Suprapubic skin (tissue), 4 donors: ENCODE results near the gene PLAU. TPM values are rescaled to one million over a fixed set of nuclear protein-coding genes. Genes with fewer than 3 reads are reported as not detected.
A peak's percentile ranks its signal among the peaks of the same experiment; 100 is the strongest.
"Not testable (repeated sequence)": the region's sequence is repeated elsewhere in the genome, so short reads cannot be mapped to it uniquely, and the experiment has no call there.

Experiments used
- DNase-seq, 2 donors: peaks; one replicate each; pipeline ENCODE4 v3.0.0-alpha.2; 2019; ENCODE audit warnings: low spot score in 2 of 2
- H3K27ac ChIP-seq: fragments of 200-600 bp; sonication (generic); one replicate; pipeline ENCODE4 v1.5.1; 2019
- H3K27me3 ChIP-seq: fragments of 200-600 bp; sonication (generic); one replicate; pipeline ENCODE4 v1.5.1; 2019
- H3K36me3 ChIP-seq: fragments of 200-600 bp; sonication (generic); one replicate; pipeline ENCODE4 v1.5.1; 2019
- H3K4me1 ChIP-seq: fragments of 200-600 bp; sonication (generic); one replicate; pipeline ENCODE4 v1.5.1; 2019
- H3K4me3 ChIP-seq: fragments of 200-600 bp; sonication (generic); one replicate; pipeline ENCODE4 v1.5.1; 2019; ENCODE audit warnings: mild to moderate bottlenecking
- H3K9me3 ChIP-seq: fragments of 200-600 bp; sonication (generic); one replicate; pipeline ENCODE4 v1.5.1; 2019
- EP300 ChIP-seq: sonication (generic); formaldehyde crosslinking; IDR thresholded peaks from one replicate; pipeline ENCODE4 v1.6.1; 2017; ENCODE audit warnings: antibody characterized with exemption
- POLR2A ChIP-seq, 2 donors: fragments of 450-650 bp; IDR thresholded peaks; one replicate each; pipeline ENCODE4 v1.6.1; 2017; ENCODE audit warnings: antibody characterized with exemption in 2 of 2, mild to moderate bottlenecking in 2 of 2, moderate library complexity in 2 of 2
- POLR2AphosphoS5 ChIP-seq, 3 donors: sonication (generic); formaldehyde crosslinking; IDR thresholded peaks; one replicate each; pipeline ENCODE4 v1.6.1; 2017; ENCODE audit warnings: antibody characterized with exemption in 3 of 3
- WGBS: methylation state at CpG from one replicate; pipeline ENCODE4 v1.1.5; 2018; 5-methylcytosine and 5-hydroxymethylcytosine counted together
- total RNA-seq, 4 donors: library from RNA; depleted of rRNA; stranded (reverse); fragments of >200 nt; gene quantifications; one replicate each; pipeline ENCODE4 v1.1.0, GENCODE V29; 2016
- TF ChIP-seq, protein P1 (sequence below), 2 donors: fragments of 200-600 bp in 1 of 2; fragments of 450-650 bp in 1 of 2; sonication (generic) in 1 of 2; IDR thresholded peaks; one replicate each; pipeline ENCODE4 v1.5.1; 2016 to 2019; ENCODE audit warnings: antibody characterized with exemption in 2 of 2, mild to moderate bottlenecking in 1 of 2, moderate library complexity in 1 of 2

PLAU gene
- total RNA-seq, 4 donors from 2014 or later = 8.4 to 19.1 (median 10.8) TPM

DNA sequence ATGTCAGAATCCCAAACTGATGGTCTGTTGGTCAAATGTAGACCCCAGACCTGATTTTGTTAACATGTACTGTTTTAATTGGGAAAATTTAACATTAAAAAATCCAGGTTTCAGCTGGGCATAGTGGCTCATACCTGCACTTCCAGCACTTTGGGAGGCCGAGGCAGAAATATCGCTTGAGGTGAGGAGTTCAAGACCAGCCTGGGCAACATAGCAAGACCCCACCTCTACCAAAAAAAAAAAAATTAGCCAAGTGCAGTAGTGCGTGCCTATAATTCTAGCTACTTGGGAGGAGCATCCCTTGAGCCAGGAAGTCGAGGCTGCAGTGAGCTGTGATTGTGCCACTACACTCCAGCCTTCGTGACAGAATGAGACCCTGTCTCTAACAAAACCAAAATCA is 20.7 kb upstream of the PLAU start:
- no peak for DNase-seq
- Histone ChIP-seq H3K27me3 (no peaks in the 10 kb centered on the region), H3K36me3 (no peaks in the 10 kb centered on the region), H3K27ac (peak overlapping the region; percentile 92), H3K9me3 (no peaks in the 10 kb centered on the region), H3K4me3 (no peak overlapping the region), H3K4me1 (peaks cover 69% of the 10 kb centered on the region)
- 95% methylated on average over 5 of the region's 5 CpGs for WGBS
- TF ChIP-seq POLR2A (IDR thresholded peaks at IDR 0.05) (no peak), POLR2AphosphoS5 (IDR thresholded peaks at IDR 0.05) (no peak), EP300 (no peak)
- TF ChIP-seq, protein P1, sequence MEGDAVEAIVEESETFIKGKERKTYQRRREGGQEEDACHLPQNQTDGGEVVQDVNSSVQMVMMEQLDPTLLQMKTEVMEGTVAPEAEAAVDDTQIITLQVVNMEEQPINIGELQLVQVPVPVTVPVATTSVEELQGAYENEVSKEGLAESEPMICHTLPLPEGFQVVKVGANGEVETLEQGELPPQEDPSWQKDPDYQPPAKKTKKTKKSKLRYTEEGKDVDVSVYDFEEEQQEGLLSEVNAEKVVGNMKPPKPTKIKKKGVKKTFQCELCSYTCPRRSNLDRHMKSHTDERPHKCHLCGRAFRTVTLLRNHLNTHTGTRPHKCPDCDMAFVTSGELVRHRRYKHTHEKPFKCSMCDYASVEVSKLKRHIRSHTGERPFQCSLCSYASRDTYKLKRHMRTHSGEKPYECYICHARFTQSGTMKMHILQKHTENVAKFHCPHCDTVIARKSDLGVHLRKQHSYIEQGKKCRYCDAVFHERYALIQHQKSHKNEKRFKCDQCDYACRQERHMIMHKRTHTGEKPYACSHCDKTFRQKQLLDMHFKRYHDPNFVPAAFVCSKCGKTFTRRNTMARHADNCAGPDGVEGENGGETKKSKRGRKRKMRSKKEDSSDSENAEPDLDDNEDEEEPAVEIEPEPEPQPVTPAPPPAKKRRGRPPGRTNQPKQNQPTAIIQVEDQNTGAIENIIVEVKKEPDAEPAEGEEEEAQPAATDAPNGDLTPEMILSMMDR (IDR thresholded peaks at IDR 0.05) = no peak

DNA sequence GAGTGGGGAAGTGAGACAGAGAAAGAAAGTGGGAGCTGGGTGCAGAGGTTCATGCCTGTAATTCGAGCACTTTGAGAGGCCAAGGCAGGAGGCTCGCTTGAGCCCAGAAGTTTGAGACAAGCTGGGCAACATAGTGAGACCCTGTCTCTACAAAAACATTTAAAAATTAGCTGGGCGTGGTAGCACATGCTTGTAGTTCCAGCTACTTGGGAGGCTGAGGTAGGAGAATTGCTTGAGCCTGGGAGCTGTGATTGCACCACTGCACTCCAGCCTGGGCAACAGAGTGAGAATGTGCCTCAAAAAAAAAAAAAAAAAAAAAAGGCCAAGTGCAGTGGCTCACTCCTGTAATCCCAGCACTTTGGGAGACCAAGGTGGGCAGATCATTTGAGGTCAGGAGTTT is 20.1 kb upstream of the PLAU start:
- 56% methylated on average over 3 of the region's 3 CpGs for WGBS
- H3K27ac ChIP-seq, H3K4me3 ChIP-seq, DNase-seq, H3K27me3 ChIP-seq, H3K36me3 ChIP-seq, H3K9me3 ChIP-seq: not testable (repeated sequence)
- H3K4me1 ChIP-seq = peaks cover 69% of the 10 kb centered on the region

DNA sequence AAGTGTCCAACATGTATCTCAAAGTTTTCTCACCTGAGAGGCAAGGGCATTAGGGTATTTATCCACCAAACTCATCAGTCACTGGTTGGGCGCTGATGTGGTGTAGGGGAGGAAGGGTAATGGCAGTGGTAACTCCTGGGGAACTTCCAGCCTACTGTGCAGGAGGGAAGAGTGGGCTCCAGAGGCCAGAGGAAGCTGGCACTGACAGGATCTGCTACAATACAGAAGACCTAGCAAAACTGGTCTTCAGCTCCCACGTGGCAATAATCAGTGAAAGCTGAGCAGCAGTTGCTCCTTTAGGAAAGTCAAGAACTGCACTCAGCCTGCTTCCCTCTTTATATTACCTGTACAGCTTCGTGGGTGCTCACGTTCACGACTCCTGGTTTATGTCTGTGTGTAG is 19.4 kb upstream of the PLAU start:
- no peaks in the 10 kb centered on the region for H3K36me3 ChIP-seq
- H3K9me3 ChIP-seq = no peaks in the 10 kb centered on the region
- H3K27ac ChIP-seq = no peak overlapping the region
- H3K4me1 ChIP-seq = peaks cover 61% of the 10 kb centered on the region
- WGBS = 71% methylated on average over 5 of the region's 5 CpGs
- H3K27me3 ChIP-seq = no peaks in the 10 kb centered on the region
- DNase-seq = no peak
- no peak overlapping the region for H3K4me3 ChIP-seq
- no peak for TF ChIP-seq POLR2AphosphoS5 (IDR thresholded peaks at IDR 0.05)
- no peak for TF ChIP-seq EP300

- DNase-seq = no peak
- no peak overlapping the region for H3K27ac ChIP-seq
- H3K4me3 ChIP-seq = no peak overlapping the region
- peaks cover 52% of the 10 kb centered on the region for H3K4me1 ChIP-seq
- no peaks in the 10 kb centered on the region for H3K9me3 ChIP-seq
- WGBS = 83% methylated on average over 10 of the region's 10 CpGs
- TF ChIP-seq POLR2A (IDR thresholded peaks at IDR 0.05) (no peak), EP300 (no peak), POLR2AphosphoS5 (IDR thresholded peaks at IDR 0.05) (no peak)
- TF ChIP-seq, protein P1 (IDR thresholded peaks at IDR 0.05) = no peak
- no peaks in the 10 kb centered on the region for H3K27me3 ChIP-seq
- no peaks in the 10 kb centered on the region for H3K36me3 ChIP-seq
Measured at GRCh38 chr10:73892310-73893030, 18.5 kb upstream of the PLAU start.

DNA sequence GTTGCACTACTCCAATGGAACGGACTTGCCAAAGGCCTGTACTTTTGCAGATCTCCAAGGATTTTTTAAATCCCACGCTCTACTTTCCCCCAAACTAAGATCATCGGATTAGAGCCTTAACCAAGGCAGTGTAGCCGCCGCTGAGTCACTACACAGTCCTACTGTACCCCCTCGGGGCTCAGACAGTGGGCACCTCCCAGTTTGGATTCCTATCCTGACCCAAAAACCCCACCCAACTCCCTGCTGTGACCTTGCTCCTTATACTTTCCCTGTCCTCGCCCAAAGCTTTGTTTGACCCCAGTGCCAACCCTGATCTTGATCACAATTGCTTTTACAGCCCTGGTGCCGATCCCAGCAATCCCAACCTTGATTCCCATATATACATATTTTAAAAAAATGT is 17.5 kb upstream of the PLAU start:
- H3K4me3 ChIP-seq = no peak overlapping the region
- no peaks in the 10 kb centered on the region for H3K27me3 ChIP-seq
- no peak for TF ChIP-seq POLR2AphosphoS5 (IDR thresholded peaks at IDR 0.05)
- TF ChIP-seq, protein P1 (IDR thresholded peaks at IDR 0.05) = no peak
- TF ChIP-seq POLR2A (IDR thresholded peaks at IDR 0.05) = no peak
- TF ChIP-seq EP300 = no peak
- no peak for DNase-seq
- no peak overlapping the region for H3K27ac ChIP-seq
- H3K9me3 ChIP-seq = no peaks in the 10 kb centered on the region
- H3K36me3 ChIP-seq = no peaks in the 10 kb centered on the region
- WGBS = 48% methylated on average over 8 of the region's 8 CpGs
- peaks cover 43% of the 10 kb centered on the region for H3K4me1 ChIP-seq

- H3K4me1 ChIP-seq = peaks cover 40% of the 10 kb centered on the region
- no peak for DNase-seq
- no peak overlapping the region for H3K27ac ChIP-seq
- H3K9me3 ChIP-seq = no peaks in the 10 kb centered on the region
- H3K4me3 ChIP-seq = no peak overlapping the region
- no peaks in the 10 kb centered on the region for H3K36me3 ChIP-seq
- H3K27me3 ChIP-seq = no peaks in the 10 kb centered on the region
- TF ChIP-seq EP300 = no peak
- TF ChIP-seq, protein P1 (IDR thresholded peaks at IDR 0.05) = no peak
- 65% methylated on average over 6 of the region's 6 CpGs for WGBS
Measured at GRCh38 chr10:73894245-73894971, 16.5 kb upstream of the PLAU start.

DNA sequence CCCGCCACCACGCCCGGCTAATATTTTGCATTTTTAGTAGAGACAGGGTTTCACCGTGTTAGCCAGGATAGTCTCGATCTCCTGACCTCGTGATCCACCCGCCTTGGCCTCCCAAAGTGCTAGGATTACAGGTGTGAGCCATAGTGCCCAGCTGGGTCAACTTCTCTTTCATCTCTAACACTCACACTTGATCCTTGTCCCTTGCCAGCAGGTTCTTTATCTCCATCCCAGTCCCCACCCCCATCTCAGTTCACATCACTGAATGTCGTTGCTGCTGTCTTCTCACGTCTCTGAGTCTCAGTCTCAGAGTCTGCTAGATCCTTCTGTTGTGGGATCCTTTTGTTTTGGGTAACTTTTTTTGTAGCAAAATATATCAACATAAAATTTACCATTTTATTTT is 15.6 kb upstream of the PLAU start:
- WGBS = 93% methylated on average over 9 of the region's 9 CpGs
- peaks cover 38% of the 10 kb centered on the region for H3K4me1 ChIP-seq
- not testable (repeated sequence) for H3K27ac ChIP-seq, H3K9me3 ChIP-seq, H3K4me3 ChIP-seq, H3K36me3 ChIP-seq, H3K27me3 ChIP-seq, DNase-seq
